Right lobe of liver (tissue), 4 donors: Measurements from ENCODE around the gene ARHGEF7.

Source experiments
- POLR2A ChIP-seq: fragments of 450-650 bp; IDR thresholded peaks from one replicate; pipeline ENCODE4 v1.6.1; 2017; ENCODE audit warnings: antibody characterized with exemption, mild to moderate bottlenecking
- TF ChIP-seq, protein P1 (sequence below), 4 donors: fragments of 200-600 bp in 3 of 4; fragments of 450-650 bp in 1 of 4; IDR thresholded peaks; one replicate each; pipeline versions ENCODE4 v1.5.1 to v1.8.0; 2016 to 2022; ENCODE audit warnings: antibody characterized with exemption in 4 of 4, mild to moderate bottlenecking in 2 of 4
- donor health status: DM: no; HTN: no; CAD: no.
- donor health status: DM: no; HTN: no; CAD: no.
- donor health status: DM: no; HTN: yes; CAD: no.

DNA sequence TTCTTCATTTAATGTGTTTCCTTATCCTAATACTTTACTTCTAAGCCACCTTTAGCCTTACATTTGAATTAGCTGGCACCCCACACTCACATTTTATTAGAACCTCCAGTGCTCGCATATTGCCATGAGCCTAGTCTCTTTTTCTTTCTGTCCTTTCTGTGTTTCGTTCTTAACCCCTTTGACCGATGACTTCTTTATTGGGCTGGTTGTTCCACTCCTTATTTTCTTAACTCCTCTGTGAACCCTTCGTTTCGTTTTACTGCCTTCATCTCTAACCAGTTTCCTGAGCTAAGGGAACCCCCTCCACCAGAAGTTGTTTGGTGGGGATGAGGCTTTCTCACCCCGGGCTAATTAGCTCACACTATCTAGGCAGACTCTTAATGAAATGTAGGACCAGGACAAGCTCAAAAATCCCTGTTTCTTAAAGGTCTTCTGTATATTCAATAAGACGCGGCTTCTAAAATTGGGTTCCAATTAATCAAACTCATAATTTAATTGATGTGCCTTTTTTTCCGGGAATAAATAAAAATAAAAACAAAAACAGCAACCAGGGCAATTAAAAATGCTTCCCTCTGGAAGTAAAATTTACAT, 19.1 kb upstream of the ARHGEF7 start:
- TF ChIP-seq, protein P1, sequence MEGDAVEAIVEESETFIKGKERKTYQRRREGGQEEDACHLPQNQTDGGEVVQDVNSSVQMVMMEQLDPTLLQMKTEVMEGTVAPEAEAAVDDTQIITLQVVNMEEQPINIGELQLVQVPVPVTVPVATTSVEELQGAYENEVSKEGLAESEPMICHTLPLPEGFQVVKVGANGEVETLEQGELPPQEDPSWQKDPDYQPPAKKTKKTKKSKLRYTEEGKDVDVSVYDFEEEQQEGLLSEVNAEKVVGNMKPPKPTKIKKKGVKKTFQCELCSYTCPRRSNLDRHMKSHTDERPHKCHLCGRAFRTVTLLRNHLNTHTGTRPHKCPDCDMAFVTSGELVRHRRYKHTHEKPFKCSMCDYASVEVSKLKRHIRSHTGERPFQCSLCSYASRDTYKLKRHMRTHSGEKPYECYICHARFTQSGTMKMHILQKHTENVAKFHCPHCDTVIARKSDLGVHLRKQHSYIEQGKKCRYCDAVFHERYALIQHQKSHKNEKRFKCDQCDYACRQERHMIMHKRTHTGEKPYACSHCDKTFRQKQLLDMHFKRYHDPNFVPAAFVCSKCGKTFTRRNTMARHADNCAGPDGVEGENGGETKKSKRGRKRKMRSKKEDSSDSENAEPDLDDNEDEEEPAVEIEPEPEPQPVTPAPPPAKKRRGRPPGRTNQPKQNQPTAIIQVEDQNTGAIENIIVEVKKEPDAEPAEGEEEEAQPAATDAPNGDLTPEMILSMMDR (IDR thresholded peaks at IDR 0.05), result no peak
- TF ChIP-seq POLR2A, result no peak
